ENCODE results near the gene PRKAG2. TPM values are rescaled to one million over a fixed set of nuclear protein-coding genes. Genes with fewer than 3 reads are reported as not detected.

The PRKAG2 gene
- total and polyA plus RNA-seq, 2 of the 8 experiments (the other 6 are each of a cell fraction or from before 2014, with no cell fraction given) = 7.5 to 18.1 TPM

DNA sequence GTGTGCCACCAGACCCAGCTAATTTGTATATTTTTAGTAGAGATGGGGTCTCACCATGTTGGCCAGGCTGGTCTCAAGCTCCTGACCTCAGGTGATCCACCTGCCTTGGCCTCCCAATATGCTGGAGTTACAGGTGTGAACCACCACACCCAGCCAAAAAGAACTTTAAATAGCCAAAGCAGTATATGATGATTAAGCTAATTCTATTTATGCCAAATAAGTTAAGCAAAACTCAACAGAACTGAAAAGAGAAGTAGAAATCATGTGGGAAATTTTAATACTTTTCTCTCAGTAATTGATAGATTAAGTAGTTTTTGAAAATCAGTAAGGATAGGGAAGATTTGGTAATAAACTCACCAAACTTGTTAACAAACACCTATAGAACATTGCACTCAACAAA, 332.7 kb downstream of the PRKAG2 start (continued):
- TF ChIP-seq BRCA1 (IDR thresholded peaks at IDR 0.05; ENCODE audit: low read depth, low read length) = no peak
- TF ChIP-seq, protein P1, sequence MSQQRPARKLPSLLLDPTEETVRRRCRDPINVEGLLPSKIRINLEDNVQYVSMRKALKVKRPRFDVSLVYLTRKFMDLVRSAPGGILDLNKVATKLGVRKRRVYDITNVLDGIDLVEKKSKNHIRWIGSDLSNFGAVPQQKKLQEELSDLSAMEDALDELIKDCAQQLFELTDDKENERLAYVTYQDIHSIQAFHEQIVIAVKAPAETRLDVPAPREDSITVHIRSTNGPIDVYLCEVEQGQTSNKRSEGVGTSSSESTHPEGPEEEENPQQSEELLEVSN (IDR thresholded peaks at IDR 0.05) = no peak
- no peak for TF ChIP-seq BCL11A (IDR thresholded peaks at IDR 0.05; ENCODE audit: low read depth in 2 of 2, low read length in 2 of 2)
- TF ChIP-seq EGR1 (IDR thresholded peaks at IDR 0.05; ENCODE audit: borderline replicate concordance, low read depth, low read length) = no peak
- no peak for TF ChIP-seq CTBP2 (IDR thresholded peaks at IDR 0.05; ENCODE audit: borderline replicate concordance, insufficient read depth, insufficient read length, low read length)
- TF ChIP-seq, protein P2, sequence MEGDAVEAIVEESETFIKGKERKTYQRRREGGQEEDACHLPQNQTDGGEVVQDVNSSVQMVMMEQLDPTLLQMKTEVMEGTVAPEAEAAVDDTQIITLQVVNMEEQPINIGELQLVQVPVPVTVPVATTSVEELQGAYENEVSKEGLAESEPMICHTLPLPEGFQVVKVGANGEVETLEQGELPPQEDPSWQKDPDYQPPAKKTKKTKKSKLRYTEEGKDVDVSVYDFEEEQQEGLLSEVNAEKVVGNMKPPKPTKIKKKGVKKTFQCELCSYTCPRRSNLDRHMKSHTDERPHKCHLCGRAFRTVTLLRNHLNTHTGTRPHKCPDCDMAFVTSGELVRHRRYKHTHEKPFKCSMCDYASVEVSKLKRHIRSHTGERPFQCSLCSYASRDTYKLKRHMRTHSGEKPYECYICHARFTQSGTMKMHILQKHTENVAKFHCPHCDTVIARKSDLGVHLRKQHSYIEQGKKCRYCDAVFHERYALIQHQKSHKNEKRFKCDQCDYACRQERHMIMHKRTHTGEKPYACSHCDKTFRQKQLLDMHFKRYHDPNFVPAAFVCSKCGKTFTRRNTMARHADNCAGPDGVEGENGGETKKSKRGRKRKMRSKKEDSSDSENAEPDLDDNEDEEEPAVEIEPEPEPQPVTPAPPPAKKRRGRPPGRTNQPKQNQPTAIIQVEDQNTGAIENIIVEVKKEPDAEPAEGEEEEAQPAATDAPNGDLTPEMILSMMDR (IDR thresholded peaks at IDR 0.05; ENCODE audit: control extremely low read depth in 1 of 3, insufficient read depth in 1 of 3, low read depth in 1 of 3, low read length in 3 of 3) = no peak
- TF ChIP-seq KDM4A (IDR thresholded peaks at IDR 0.05; ENCODE audit: low read depth, low read length, severe bottlenecking) = no peak
- no peak for TF ChIP-seq SAP30 (IDR thresholded peaks at IDR 0.05; ENCODE audit: insufficient read depth, insufficient replicate concordance, low read length)

All from H1 (cell line).